Measurements from ENCODE around the gene ERFE. TPM values are rescaled to one million over a fixed set of nuclear protein-coding genes. Genes with fewer than 3 reads are reported as not detected.

ERFE gene
- total and polyA plus RNA-seq, 12 donors, result 0.10 to 0.36 (median 0.11) TPM; not detected in 9

DNA sequence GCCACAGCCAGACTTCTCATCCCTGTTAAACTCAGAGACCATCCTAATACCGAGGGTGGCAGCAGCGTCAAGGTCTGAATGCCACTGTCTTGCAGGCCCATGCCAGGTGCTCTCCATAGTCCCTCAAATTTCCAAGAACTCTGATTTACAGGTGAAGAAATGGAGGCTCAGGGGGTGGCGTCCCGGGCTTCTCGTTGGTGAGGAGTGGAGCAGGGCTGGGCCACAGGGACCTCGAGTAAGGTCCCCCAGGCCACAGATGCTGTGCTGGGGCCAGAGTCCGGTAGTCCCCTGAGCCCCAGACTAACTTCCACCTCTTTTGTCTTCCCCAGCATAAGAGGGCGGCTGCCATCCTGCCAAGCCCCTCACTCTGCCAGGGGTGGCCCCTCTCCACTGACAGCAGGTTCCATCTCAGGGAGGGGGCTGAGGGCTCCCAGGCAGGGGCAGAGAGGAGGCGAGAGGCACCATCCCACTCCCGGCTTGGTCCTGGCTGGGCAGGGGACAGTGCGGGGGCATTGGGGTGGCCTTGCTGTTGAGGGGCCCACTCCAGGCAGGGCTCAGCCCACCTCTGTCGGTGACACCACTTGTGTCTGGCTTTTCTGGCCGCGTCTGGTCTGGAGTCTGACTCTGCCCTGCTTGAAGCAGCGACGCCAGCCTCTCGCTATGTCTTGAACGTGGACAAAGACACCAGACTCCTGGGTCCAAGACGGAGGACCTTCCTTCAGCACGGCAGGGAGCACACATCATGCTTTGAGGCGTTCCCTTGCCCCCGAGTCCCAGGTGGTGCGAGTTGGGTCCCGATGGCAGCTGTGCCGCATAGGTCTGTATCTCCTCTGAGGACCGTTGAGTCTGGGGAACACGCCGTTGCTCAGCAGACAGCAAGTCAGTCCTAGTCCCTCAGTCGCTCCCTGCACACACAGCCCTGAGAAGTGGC, 36.2 kb upstream of the ERFE start:
- WGBS, 4 donors, result 81 to 87% (median 86%) methylated on average over 7 to 29 of the region's 29 CpGs
- intact Hi-C loops (cut with DNase I), result no loop called here

DNA sequence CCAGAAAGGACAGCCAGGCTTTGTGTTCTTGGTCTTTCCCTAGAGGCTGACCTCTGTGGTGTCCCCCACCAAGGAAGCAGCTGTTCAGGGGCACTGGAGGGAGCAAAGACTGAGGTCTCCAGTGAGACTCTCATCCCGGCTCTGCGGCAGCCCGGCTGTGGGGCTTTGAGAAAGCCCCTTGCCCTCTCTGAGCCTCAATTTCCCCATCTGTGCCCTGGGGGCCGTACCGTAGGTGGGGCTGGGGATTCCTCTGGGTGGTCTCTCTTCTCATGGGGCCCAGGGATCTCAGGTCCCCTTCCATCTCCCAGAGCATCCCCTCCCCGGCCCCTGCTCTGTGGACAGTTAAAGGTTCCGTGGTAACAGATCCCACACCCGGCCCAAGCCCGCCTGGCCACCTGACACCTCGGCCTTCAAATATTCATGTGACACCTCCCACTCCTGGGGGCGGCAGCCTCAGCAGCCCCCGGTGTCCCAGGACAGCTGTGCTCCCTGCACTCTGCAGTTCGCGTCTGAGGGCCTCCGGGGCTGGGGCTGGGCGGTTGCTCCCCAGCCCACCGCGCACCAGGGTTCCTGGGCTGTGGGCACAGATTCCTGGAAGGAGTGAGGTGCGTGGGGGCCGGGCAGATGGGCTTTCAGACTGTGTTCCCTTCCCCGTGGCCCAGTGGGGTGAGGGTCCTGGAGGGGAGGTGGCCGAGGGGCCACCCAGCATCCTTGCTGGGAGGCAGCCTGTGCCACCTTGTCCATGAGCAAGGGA, 35.4 kb upstream of the ERFE start:
- Histone ChIP-seq H3K4me3 (no peak overlapping the region), H3K27me3 (no peaks in the 10 kb centered on the region), H3K27ac (no peak overlapping the region), H3K36me3 (replicated peaks in 1 of 2) (no peaks in the 10 kb centered on the region), H3K4me1 (replicated peaks in 1 of 2) (no peaks in the 10 kb centered on the region), H3K9me3 (replicated peaks in 1 of 3) (no peaks in the 10 kb centered on the region)
- TF ChIP-seq POLR2A (IDR thresholded peaks at IDR 0.05), result no peak
- TF ChIP-seq, protein P1, sequence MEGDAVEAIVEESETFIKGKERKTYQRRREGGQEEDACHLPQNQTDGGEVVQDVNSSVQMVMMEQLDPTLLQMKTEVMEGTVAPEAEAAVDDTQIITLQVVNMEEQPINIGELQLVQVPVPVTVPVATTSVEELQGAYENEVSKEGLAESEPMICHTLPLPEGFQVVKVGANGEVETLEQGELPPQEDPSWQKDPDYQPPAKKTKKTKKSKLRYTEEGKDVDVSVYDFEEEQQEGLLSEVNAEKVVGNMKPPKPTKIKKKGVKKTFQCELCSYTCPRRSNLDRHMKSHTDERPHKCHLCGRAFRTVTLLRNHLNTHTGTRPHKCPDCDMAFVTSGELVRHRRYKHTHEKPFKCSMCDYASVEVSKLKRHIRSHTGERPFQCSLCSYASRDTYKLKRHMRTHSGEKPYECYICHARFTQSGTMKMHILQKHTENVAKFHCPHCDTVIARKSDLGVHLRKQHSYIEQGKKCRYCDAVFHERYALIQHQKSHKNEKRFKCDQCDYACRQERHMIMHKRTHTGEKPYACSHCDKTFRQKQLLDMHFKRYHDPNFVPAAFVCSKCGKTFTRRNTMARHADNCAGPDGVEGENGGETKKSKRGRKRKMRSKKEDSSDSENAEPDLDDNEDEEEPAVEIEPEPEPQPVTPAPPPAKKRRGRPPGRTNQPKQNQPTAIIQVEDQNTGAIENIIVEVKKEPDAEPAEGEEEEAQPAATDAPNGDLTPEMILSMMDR (IDR thresholded peaks at IDR 0.05), result no peak
- no peak for DNase-seq
- 69 to 83% (median 79%) methylated on average over 8 to 22 of the region's 22 CpGs for WGBS, 4 donors
- intact Hi-C loops (cut with DNase I), result no loop called here

More for the DNA sequence above, 36.2 kb upstream of the ERFE start:
- no peaks in the 10 kb centered on the region for H3K4me1 ChIP-seq (replicated peaks in 1 of 2)
- H3K27ac ChIP-seq, result no peak overlapping the region
- H3K9me3 ChIP-seq (replicated peaks in 1 of 3), result no peaks in the 10 kb centered on the region
- no peaks in the 10 kb centered on the region for H3K27me3 ChIP-seq
- TF ChIP-seq, protein P1 (IDR thresholded peaks at IDR 0.05), result no peak
- TF ChIP-seq POLR2A (IDR thresholded peaks at IDR 0.05), result no peak
- H3K4me3 ChIP-seq, result no peak overlapping the region
- DNase-seq, result no peak
- no peaks in the 10 kb centered on the region for H3K36me3 ChIP-seq (replicated peaks in 1 of 2)

DNA sequence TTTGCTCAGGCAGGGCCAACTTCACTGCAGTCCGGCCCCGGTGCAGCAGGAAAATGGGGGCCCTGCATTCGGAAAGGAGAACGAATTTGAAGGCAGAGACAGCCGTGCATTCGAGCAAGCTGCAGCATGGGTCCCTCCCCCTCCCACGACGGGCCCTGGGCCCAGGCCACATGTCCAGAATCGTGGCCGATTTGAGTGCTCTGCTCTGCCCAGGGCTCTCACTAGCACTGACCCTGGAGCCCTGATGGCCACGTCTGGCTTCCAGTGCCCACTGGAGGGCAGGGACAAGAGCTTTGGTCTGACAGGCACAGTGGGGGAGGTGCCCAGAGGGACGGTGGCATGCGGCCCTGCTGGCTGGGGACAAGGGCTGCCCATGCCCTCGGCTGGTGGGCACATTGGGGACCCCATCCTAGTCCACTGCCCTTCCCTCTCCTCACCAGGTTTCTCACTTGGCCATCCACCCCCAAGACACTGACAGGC, 34.7 kb upstream of the ERFE start:
- intact Hi-C loops (cut with DNase I), result no loop called here
- Histone ChIP-seq H3K27me3 (no peaks in the 10 kb centered on the region), H3K27ac (no peak overlapping the region), H3K4me3 (no peak overlapping the region), H3K9me3 (replicated peaks in 1 of 3) (no peaks in the 10 kb centered on the region), H3K36me3 (replicated peaks in 1 of 2) (no peaks in the 10 kb centered on the region), H3K4me1 (replicated peaks in 1 of 2) (no peaks in the 10 kb centered on the region)
- no peak for TF ChIP-seq POLR2A (IDR thresholded peaks at IDR 0.05)
- TF ChIP-seq, protein P1 (IDR thresholded peaks at IDR 0.05), result no peak
- DNase-seq, result no peak
- 63 to 89% (median 81%) methylated on average over 8 to 14 of the region's 14 CpGs for WGBS, 4 donors

DNA sequence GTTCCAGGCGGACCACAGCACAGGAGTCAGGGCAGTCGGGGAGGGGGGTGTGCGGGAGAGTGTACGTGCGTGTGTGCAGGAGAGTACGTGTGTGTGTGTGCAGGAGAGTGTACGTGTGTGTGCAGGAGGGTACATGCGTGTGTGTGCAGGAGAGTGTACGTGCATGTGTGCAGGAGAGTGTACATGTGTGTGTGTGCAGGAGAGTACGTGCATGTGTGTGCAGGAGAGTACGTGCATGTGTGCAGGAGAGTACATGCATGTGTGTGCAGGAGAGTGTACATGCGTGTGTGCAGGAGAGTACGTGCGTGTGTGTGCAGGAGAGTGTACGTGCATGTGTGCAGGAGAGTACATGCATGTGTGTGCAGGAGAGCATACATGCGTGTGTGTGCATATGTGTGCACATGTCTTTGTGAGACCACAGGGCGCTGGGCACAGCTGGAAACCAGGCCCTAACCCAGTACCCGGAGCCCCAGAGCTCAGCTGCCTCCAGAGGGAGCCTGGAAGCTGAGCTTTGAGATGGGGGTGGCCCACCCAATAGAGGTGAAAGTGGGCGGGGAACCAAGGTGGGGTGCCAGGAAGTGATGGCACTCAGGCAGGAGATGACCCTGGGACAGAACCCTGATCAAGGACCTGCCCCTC, 34.2 kb upstream of the ERFE start:
- Histone ChIP-seq H3K4me3 (no peak overlapping the region), H3K27ac (no peak overlapping the region), H3K36me3 (replicated peaks in 1 of 2) (no peaks in the 10 kb centered on the region), H3K9me3 (replicated peaks in 1 of 3) (no peaks in the 10 kb centered on the region), H3K4me1 (replicated peaks in 1 of 2) (no peaks in the 10 kb centered on the region), H3K27me3 (no peaks in the 10 kb centered on the region)
- intact Hi-C loops (cut with DNase I), result no loop called here
- TF ChIP-seq, protein P1 (IDR thresholded peaks at IDR 0.05), result no peak
- no peak for TF ChIP-seq POLR2A (IDR thresholded peaks at IDR 0.05)
- no peak for DNase-seq
- 80 to 92% (median 83%) methylated on average over 19 of the region's 19 CpGs for WGBS, 4 donors

Measured in adrenal gland (tissue), 12 donors.